GM18519 (cell line): ENCODE measurements around the gene PSMG1.
"Not testable (repeated sequence)": the region's sequence is repeated elsewhere in the genome, so short reads cannot be mapped to it uniquely, and the experiment has no call there.

Experiments
- ATAC-seq: cut with Tn5 transposase; IDR thresholded peaks from one replicate; pipeline ENCODE4 v1.9.1; 2021; ENCODE audit warnings: mild to moderate bottlenecking, moderate library complexity; ENCODE audit not compliant: unreplicated experiment, low FRiP score

The PSMG1 gene

DNA sequence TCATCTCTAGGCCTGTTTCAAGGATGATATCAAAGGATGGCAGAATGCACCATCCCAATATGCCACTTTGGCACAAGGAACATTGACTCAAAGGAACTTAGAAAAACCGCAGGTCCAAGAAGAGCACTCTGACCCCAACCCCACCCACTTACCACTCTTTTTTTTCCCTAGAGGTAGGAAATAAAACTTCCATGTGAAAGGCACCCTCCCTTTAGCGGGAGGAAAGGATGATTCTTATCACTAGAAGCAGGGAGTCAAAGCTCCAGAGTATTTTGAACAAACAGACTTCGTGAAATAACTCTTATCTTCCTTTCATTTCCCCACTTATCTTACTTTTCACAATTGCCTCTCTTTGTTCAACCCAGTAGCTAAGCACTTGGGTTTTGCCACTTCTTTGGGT lies 22.2 kb downstream of the PSMG1 start:
- no peak for ATAC-seq

DNA sequence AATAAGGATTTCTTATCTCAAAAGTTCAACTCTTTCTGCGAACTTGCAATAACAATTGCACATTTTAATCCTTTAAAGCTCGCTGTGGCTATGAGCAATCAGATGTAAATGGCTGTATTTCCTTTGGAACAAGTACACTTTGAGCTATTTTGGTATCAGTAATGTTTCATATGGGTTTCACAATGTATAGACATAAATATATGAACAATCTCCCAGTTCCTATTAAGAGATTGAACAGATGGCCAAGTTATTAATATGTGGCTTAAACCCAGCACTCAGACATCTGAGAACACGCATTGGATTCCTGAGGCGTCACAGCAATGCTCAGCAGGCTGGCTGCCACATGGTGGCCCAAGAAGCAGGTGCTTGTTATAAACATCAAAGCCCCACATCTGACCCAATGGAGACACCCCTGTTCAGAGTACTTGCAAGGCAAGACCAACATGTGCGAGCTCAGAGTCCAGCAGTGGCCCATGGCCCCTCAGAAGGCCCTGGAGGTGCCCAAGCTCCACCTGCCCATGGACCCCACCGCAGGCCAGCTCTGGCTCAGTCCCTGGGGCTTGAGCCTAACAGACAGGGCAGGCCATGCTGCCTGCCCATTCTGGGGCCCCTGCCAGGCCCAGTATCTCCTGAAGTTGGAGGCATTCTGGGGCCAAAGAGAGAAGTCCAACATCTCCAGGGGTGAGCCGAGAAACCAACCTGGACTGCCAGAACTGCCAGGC lies 23.7 kb downstream of the PSMG1 start:
- ATAC-seq, result no peak

DNA sequence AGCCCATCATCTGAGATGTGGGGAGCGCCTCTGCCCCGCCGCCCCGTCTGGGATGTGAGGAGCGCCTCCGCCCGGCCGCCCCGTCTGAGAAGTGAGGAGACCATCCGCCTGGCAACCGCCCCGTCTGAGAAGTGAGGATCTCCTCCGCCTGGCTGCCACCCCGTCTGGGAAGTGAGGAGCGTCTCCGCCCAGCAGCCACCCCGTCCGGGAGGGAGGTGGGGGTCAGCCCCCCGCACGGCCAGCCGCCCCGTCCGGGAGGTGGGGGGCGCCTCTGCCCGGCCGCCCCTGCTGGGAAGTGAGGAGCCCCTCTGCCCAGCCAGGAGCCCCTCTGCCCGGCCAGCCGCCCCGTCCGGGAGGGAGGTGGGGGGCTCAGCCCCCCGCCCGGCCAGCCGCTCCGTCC lies 26.0 kb downstream of the PSMG1 start:
- not testable (repeated sequence) for ATAC-seq

DNA sequence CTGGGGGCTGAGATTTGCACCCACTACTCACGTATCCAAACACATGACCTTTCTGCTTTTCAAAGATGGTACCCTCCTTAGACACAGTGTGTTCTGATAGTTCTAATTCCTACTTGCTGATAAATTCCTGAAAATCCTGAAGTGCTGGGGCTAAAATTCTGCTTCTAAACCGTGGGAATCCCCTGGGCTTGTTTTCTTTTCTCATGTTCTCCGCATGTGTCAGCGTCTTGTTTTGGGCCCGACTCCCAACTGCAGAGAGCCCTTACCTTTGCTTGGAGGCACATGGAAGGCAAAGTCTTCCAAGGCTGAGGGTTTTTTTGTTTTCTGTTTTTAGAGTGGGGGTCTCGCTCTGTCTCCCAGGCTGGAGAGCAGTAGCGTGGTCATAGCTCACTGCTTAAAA lies 27.2 kb downstream of the PSMG1 start:
- ATAC-seq, result no peak

DNA sequence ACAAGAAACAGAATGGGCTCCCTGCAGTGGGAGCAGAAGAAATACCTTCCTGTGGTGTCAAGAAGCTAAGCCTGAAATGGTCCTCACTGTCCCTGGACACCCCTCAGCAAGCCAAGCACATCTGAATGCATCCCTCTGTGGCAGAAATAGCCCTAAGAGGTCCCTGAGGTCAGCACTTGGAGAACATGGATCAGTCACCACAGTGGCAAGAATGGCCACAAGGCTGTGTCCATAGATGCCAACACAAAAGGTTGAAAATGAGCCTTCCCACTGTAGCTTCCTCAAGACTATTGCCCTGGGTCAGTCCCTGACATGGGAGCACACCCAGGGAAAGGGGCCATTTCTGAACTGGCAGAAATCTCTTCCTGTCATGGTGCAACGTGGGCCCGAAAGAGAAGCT lies 27.7 kb downstream of the PSMG1 start:
- no peak for ATAC-seq

DNA sequence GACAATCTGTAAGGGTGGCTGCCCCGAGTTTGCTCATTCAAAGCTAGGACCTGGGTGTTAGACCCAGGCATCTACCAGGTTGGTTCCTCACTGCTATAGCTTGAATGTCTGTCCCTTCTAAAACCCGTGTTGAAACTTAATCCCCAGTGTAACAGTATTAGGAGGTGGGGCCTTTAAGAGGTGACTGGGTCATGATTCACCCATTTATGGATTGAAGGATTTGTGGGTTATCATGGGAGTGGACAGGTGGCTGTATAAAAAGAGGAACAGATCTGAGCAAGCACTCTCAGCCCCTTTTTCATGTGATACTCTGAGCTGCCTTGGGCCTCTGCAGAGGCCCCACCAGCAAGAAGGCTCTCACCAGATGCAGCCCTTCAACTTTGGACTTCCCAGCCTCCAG lies 29.4 kb downstream of the PSMG1 start:
- ATAC-seq, result no peak

DNA sequence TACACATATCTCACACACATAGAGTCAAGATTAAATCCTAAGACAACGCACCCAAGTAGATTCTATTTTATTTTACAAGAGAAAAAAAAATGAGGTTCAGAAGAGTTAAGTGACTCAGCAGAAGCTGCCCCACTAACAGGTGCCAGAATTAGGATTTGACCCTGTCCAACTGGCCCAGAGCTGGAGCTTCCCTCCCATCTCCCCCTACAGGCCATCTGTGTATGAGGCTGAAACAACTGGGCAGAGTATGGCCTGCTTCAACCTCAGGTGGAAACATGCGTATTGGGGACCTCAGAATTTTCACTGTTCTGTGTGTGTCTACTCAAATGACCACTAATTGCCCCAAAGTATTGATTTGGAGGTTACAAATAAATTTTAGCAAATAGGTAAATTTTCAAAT lies 29.9 kb downstream of the PSMG1 start:
- ATAC-seq, result no peak

DNA sequence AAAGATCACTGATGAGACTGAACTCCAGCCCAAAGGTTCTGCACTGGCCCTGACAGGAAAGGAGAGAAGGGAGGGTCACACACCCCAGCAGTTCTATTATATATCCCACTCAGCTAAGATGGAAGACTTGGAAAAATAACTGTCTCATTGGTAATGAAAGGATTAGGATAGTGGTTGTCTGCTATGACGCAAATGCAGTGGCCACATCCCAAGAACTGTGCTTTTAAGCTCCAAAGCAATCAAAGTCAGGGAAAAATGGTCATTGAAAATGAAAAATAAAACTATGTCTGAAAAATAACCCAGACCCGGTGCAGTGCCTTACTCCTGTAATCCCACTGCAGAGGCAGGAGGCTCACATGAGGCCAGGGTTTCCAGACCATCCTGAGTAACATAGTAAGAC lies 31.0 kb downstream of the PSMG1 start:
- ATAC-seq, result no peak

DNA sequence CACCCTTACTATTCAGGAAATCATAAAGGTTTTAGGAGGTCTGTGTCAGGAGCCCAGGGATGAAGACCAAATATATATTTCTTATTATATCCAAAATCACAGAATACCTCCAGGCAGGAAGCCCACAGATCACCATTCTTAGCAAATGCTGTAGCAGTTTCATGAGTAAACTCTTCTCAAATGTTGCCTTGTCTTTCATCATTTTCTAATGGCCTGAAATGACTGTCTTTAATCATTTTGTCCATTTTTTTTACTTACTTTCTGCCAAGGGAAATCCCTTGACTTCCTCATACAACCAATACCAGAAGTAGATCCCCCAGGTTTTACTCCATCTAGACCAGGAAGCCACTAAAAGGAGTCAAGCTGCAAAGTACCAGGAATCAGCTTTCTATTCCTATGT lies 32.4 kb downstream of the PSMG1 start:
- ATAC-seq, result no peak

DNA sequence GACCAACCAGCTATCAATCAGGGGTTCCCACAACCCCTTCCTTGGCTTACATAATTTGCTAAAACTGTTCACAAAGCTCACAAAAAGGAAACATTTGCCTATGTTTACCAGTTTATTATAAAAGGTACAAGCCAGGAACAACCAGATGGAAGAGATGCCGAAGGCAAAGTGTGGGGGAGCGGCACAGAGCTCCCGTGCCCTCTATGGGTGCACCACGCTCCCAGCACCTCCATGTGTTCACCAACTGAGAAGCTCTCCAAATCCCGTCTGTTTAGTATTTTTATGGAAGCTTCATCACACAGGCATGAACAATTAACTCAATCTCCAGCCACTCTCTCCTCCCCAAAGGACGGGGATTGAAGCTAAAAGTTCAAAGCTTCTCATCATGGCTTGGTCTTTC lies 32.9 kb downstream of the PSMG1 start:
- ATAC-seq, result no peak

DNA sequence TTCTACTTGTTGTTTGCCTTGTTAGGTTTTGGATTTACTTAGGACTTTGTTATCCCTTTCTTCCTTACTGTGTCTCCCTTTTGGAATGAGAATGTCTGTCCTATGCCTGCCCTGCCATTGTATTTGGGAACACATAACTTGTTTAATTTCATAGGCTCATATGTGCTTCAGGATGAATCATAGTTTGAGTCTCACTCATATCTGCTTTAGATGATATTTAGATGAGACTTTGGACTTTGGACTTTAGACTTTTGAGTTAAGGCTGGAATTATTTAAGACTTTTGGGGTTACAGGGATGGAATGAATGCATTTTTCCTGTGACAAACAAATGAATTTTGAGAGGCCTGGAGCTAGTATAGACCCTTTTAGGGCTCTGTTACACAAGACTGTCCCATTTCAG lies 33.4 kb downstream of the PSMG1 start:
- ATAC-seq, result no peak

DNA sequence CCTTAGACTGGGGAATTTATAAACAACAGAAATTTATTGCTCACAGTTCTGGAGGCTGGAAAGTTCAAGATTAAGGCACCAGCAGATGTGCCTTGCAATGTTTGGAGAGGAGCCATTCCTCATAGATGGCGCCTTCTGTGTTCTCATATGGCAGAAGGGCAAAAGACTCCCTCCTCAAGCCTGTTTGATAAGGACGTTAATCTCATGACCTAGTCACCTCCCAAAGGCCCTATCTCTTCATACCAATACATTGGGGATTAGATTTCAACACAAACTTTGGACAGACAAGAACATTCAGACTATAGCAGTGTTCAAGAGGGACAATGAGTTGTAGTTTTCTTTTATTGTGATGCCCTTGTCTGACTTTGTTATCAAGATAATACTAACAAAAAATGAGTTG lies 34.3 kb downstream of the PSMG1 start:
- ATAC-seq, result no peak

DNA sequence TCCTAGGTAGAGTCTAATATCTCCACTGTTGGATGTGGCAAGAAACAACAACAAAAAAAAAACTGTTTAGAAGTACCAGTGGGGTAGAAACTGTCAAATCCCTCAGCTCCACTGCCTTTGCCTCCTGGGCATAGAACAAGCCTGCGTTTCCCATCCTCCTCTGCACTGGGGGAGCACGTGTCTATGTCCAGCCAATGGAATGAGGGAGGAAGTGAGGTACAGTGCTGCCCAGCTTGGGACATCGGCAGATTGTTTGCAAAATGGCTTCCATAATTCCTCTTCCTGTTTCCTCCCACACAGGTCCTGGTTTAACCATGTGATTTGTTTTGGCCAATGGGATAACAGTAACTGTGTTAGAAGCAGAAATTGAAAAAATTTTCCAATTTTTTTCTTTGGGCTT lies 39.1 kb downstream of the PSMG1 start:
- no peak for ATAC-seq

DNA sequence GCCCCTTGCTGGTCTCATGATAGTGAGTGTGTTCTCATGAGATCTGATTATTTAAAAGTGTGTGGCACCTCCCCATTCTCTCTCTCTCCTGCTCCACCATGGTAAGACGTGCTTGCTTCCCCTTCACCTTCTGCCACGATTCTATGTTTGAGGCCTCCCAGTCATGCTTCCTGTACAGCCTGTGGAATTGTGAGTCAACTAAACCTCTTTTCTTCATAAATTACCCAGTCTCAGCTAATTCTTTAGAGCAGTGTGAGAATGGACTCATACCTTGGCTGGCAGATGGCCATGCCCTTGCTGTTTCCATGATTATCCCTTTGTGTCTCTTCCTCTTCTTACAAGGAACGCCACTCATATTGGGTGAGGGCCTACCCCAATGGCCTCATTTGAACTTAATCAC lies 40.3 kb downstream of the PSMG1 start:
- no peak for ATAC-seq

DNA sequence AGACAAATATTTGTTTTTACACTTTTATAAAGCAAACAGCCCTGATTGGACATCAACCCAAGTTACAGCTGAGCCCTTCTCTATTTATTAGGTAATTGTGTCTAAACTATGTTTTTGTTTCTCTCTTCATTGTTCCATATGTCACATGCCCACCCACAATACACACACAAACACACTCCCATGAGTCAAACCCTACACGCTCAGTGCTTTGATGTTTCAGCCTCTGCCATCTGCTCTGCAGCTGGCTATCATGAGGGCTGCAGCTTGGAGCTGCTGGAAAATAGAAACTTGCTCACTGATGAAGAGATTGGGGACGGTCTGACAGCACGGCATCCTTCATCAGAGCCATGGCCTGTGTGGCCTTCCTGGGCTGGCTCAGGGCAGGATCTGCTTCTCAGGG lies 41.7 kb downstream of the PSMG1 start:
- no peak for ATAC-seq

DNA sequence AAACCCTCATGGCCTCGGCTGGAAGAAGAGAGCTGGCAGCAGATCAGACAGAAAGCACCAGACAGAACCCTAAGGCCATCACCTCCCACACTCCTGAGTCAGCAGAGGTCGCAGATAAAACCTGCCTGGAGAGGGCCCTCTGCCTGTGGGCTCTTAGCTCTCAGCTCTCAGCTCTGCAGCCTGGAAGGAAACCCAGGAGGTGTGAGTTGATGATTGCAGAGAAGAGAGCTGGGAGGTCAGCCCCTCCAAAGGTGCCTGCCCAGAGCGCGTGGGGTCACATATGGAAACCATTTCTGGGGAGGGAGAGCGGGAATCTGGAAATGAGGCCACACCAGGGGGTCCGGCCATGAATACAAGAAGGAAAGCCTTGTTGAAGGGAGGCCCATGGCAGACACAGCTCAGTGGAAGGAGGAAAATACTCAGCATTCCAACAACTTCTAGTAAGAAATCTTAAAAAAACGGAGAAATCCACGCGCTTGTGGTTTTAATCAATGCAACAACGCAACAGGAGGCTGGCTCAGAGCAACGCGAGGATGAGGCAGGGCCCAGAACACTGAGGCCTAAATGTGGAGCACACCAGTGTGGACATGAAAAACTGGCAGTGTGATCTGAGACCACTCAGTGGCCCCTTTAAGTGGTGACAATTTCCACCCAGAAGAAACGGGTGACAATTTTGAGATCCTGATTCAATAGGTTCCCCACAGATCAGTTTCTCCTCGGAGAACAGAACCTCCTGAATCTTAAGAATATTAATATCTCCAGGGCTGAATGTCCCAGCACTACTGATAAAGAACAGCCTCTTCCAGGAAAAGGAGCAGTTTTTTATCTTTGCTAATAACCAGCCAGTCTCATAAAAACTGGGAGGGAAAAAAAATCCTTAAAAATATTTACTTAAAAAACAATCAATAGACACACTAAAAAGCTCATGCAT lies 45.7 kb downstream of the PSMG1 start:
- ATAC-seq, result no peak

DNA sequence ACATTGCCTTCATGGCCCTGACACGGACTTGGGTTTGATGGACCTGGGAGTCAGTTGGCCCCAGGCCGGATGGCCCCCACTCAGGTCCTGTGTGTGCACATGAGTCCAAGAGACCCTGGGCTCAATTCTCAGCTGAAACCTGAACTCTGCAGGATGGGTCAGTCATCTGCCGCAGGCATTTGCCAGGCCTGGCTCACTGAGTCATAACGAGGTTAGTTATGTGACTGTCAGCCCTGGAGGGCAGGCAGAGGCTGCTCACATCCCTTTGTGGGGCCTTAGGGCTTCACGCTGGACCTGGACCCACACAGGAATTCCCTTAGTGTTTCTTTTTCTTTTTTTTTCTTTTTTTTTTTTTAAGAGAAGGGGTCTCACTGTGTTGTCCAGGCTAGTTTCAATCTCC lies 46.5 kb downstream of the PSMG1 start:
- no peak for ATAC-seq

DNA sequence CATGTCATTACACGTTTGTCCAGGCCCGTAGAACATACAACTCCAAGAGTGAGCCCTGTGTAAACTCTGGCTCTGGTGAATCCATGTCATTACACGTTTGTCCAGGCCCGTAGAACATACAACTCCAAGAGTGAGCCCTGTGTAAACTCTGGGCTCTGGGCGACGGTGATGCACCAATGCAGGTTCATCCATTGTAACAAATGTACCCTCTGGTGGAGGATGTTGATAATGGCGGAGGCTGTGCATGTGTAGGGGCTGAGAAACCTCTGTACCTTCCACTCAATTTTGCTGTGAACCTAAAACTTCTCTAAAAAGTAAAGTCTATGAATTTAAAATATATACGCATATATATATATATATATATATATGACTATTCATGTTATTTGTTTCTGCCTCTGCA lies 47.1 kb downstream of the PSMG1 start:
- not testable (repeated sequence) for ATAC-seq

DNA sequence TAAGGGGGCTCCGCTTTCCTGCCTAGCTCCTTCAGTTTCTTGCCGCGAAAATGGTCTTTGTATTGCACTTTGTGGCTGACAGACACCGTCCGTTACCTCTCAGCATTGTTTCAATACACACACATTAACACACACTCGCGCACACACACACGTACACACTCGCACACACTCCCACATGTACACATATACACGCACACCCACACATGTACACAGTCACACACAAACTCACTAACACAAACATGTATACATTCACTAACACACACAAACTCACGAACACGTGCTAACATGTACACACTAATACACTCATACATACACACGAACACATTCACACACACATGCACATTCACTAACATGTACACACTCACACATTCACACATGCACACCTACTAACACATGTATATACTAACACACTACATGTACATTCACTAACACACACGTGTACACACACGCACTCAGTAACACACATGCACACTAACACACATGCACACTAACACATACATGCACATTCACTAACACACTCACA lies 48.9 kb downstream of the PSMG1 start:
- ATAC-seq, result no peak

DNA sequence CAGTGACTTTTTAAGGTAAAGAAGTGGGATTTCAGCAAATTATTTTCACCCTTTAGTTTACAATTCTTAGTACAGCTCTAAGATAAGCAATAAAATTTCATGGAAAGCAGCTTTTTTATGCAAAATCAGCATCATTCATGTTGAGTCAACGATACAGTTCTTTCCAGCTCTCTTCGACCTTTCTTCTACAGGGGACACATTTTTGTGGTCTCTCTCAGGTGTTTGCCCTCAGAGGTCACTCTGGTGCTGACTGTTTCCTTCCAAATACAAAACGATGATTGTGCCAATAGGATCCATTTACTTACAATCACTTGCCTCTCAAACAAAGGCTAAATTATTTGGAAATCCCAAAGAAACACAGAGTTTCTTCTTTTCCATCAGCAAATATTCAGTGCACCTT lies 51.0 kb downstream of the PSMG1 start:
- no peak for ATAC-seq

DNA sequence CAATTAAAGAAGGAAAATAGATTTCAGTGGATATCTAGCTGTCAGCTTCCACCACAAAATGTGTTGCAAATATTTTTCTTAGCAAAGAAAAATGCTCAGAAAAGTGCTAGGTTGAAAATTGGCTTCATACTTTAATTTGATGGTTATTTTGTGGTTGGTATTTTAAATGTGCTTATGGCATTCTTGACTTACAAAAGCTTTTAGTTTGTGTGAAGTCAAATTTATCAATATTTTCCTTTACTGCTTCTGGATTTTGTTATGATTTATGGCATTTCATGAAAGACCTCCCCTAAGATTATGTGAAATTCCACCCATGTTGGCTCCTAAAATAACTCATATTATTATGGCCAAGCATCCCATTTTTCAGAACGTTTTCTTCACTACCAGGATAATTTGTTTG lies 51.5 kb downstream of the PSMG1 start:
- no peak for ATAC-seq

DNA sequence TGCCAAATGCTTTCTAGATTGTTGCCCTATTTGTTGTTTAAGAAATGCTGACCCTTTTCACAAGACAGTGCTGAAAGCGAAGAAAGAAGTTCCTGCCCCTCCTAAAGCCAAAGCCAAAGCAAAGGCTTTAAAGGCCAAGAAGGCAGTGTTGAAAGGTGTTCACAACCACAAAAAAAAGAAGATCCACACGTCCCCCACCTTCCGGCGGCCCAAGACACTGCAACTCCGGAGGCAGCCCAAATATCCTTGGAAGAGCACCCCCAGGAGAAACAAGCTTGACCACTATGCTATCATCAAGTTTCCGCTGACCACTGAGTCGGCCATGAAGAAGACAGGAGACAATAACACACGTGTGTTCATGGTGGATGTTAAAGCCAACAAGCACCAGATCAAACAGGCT lies 55.7 kb downstream of the PSMG1 start:
- no peak for ATAC-seq
